Astrocyte (in vitro differentiated cells and primary cell): ENCODE results near the gene PACRGL.

Experiments
- EZH2 ChIP-seq: IDR thresholded peaks from 2 replicates; pipeline ENCODE4 v1.6.1; 2012; ENCODE audit warnings: mild to moderate bottlenecking, low read length, inconsistent platforms; ENCODE audit not compliant: insufficient read depth
- TF ChIP-seq, protein P1 (sequence below): IDR thresholded peaks from 2 replicates; pipeline ENCODE4 v1.5.1; 2011; ENCODE audit warnings: low read depth, mild to moderate bottlenecking, inconsistent platforms, low read length, moderate library complexity; ENCODE audit not compliant: insufficient read depth

GRCh38 chr4:20761382-20761781 lies 61.1 kb downstream of the PACRGL start:
- TF ChIP-seq, protein P1, sequence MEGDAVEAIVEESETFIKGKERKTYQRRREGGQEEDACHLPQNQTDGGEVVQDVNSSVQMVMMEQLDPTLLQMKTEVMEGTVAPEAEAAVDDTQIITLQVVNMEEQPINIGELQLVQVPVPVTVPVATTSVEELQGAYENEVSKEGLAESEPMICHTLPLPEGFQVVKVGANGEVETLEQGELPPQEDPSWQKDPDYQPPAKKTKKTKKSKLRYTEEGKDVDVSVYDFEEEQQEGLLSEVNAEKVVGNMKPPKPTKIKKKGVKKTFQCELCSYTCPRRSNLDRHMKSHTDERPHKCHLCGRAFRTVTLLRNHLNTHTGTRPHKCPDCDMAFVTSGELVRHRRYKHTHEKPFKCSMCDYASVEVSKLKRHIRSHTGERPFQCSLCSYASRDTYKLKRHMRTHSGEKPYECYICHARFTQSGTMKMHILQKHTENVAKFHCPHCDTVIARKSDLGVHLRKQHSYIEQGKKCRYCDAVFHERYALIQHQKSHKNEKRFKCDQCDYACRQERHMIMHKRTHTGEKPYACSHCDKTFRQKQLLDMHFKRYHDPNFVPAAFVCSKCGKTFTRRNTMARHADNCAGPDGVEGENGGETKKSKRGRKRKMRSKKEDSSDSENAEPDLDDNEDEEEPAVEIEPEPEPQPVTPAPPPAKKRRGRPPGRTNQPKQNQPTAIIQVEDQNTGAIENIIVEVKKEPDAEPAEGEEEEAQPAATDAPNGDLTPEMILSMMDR = no peak
- TF ChIP-seq EZH2 = no peak
